ENCODE measurements around the gene ADAMTSL3. TPM values are rescaled to one million over a fixed set of nuclear protein-coding genes. Genes with fewer than 3 reads are reported as not detected.

Gene ADAMTSL3
- total RNA-seq, 4 donors from 2014 or later, result 16.6 to 30.0 (median 21.8) TPM

GRCh38 chr15:83613714-83614113 is 40.2 kb upstream of the ADAMTSL3 start:
- no peak for TF ChIP-seq POLR2AphosphoS5 (IDR thresholded peaks at IDR 0.05)
- no peak for TF ChIP-seq EP300 (IDR thresholded peaks at IDR 0.05)
- no peak for TF ChIP-seq POLR2A (IDR thresholded peaks at IDR 0.05; ENCODE audit: low read depth)
- TF ChIP-seq CTCF (IDR thresholded peaks at IDR 0.05), result no peak
- 41% methylated on average over 2 of the region's 2 CpGs for WGBS
- H3K36me3 ChIP-seq, result no peaks in the 10 kb centered on the region
- H3K27me3 ChIP-seq, result no peaks in the 10 kb centered on the region
- intact Hi-C loops (cut with DNase I), result no loop called here
- no peak overlapping the region for H3K4me3 ChIP-seq
- no peak overlapping the region for H3K27ac ChIP-seq (replicated peaks in 1 of 4)
- H3K4me1 ChIP-seq, result peaks cover 0 to 8% (median 4%) of the 10 kb centered on the region in 4 donors
- no peaks in the 10 kb centered on the region for H3K9me3 ChIP-seq
- DNase-seq (ENCODE audit: extremely low spot score), result no peak

- TF ChIP-seq POLR2A (IDR thresholded peaks at IDR 0.05; ENCODE audit: low read depth) (no peak), EP300 (IDR thresholded peaks at IDR 0.05) (no peak), POLR2AphosphoS5 (IDR thresholded peaks at IDR 0.05) (no peak), CTCF (IDR thresholded peaks at IDR 0.05) (no peak)
- intact Hi-C loops (cut with DNase I), result no loop called here
- 71% methylated on average over 1 of the region's 1 CpG for whole genome bisulfite sequencing
- Histone ChIP-seq H3K4me1 (peaks cover 0 to 8% (median 4%) of the 10 kb centered on the region in 4 donors), H3K27ac (replicated peaks in 1 of 4) (no peak overlapping the region), H3K27me3 (no peaks in the 10 kb centered on the region), H3K9me3 (peaks cover 0 to 7% (median 3%) of the 10 kb centered on the region in 4 donors), H3K4me3 (no peak overlapping the region), H3K36me3 (no peaks in the 10 kb centered on the region)
- no peak for DNase-seq (ENCODE audit: extremely low spot score)
Observed at GRCh38 chr15:83616840-83617239, 37.1 kb upstream of the ADAMTSL3 start.

- no peak for TF ChIP-seq CTCF (IDR thresholded peaks at IDR 0.05)
- TF ChIP-seq POLR2A (IDR thresholded peaks at IDR 0.05; ENCODE audit: low read depth), result no peak
- no peak for TF ChIP-seq EP300 (IDR thresholded peaks at IDR 0.05)
- TF ChIP-seq POLR2AphosphoS5 (IDR thresholded peaks at IDR 0.05), result no peak
- whole genome bisulfite sequencing, result 88% methylated on average over 2 of the region's 2 CpGs
Observed at GRCh38 chr15:83626171-83626802, 27.6 kb upstream of the ADAMTSL3 start.

GRCh38 chr15:83631534-83631933 is 22.4 kb upstream of the ADAMTSL3 start:
- H3K27me3 ChIP-seq, result no peaks in the 10 kb centered on the region
- no peaks in the 10 kb centered on the region for H3K36me3 ChIP-seq

More at GRCh38 chr15:83626171-83626802, 27.6 kb upstream of the ADAMTSL3 start:
- DNase-seq (ENCODE audit: extremely low spot score), result no peak
- no peaks in the 10 kb centered on the region for H3K4me1 ChIP-seq
- H3K36me3 ChIP-seq, result no peaks in the 10 kb centered on the region
- intact Hi-C loops (cut with DNase I), result no loop called here
- no peak overlapping the region for H3K27ac ChIP-seq (replicated peaks in 1 of 4)
- H3K4me3 ChIP-seq, result no peak overlapping the region
- H3K27me3 ChIP-seq, result no peaks in the 10 kb centered on the region
- no peaks in the 10 kb centered on the region for H3K9me3 ChIP-seq

More at GRCh38 chr15:83631534-83631933, 22.4 kb upstream of the ADAMTSL3 start:
- H3K4me3 ChIP-seq, result no peak overlapping the region
- no peaks in the 10 kb centered on the region for H3K9me3 ChIP-seq
- DNase-seq (ENCODE audit: extremely low spot score), result no peak
- TF ChIP-seq CTCF (IDR thresholded peaks at IDR 0.05), result no peak
- no peak for TF ChIP-seq POLR2AphosphoS5 (IDR thresholded peaks at IDR 0.05)
- no peak for TF ChIP-seq EP300 (IDR thresholded peaks at IDR 0.05)
- TF ChIP-seq POLR2A (IDR thresholded peaks at IDR 0.05; ENCODE audit: low read depth), result no peak
- intact Hi-C loops (cut with DNase I), result no loop called here
- no peaks in the 10 kb centered on the region for H3K4me1 ChIP-seq
- H3K27ac ChIP-seq (replicated peaks in 1 of 4), result no peak overlapping the region
- 88% methylated on average over 2 of the region's 2 CpGs for WGBS

Data from esophagus muscularis mucosa (tissue), 4 donors.